Measurements from ENCODE around the gene DLST. TPM values are rescaled to one million over a fixed set of nuclear protein-coding genes. Genes with fewer than 3 reads are reported as not detected.

The DLST gene
- total RNA-seq, 1 donor from 2014 or later: 52.2 TPM

DNA sequence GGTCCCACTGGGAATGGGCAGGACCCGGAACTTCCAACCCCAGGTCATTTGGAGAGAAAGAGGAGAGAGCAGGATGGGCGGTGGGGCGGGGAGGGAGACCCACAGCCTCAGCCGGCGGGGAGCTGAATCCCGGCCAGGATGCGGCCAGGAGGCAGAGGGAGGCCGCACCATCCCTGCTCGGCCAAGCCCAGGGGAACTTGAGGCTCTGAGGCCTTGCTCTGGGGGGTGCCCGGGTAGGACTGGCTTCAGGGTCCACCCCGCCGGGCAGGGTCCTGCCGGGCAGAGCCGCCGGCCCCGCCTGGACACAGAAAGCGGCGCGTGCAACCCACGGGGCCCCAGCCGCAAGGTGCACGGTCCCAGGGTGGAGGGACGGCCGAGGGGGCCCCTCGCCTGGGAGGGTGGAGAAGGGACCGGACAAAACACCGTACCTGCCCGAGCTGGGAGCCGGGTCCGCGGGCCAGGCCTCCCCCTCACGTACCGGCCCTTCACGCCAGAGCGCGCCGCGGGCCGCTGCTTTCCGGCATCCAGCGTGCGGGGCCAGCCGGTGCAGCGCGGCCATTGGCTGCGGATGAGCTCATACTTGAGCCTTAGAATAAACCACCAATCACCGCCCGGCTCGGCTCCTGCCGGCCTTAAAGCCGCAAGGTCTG lies 41.2 kb downstream of the DLST start, which contains the start of gene RPS6KL1:
Gene RPS6KL1, minus strand, starts transcription at position 509 of the 650 bp plus-strand sequence. CDS start 1,719 bp downstream, outside the sequence.
- Histone ChIP-seq H3K4me1 (no peaks in the 10 kb centered on the region), H2AFZ (replicated peaks) (peak within 1 kb of the TSS; percentile 99), H3K9ac (peak within 1 kb of the TSS; percentile 76), H3K27ac (no peak within 1 kb of the TSS), H3K36me3 (no peaks in the 10 kb centered on the region), H4K20me1 (ENCODE audit: low read depth) (no peaks in the 10 kb centered on the region), H3K4me3 (peak within 1 kb of the TSS; percentile 71), H3K9me3 (ENCODE audit: low read depth) (no peaks in the 10 kb centered on the region), H3K79me2 (ENCODE audit: low read depth) (no peaks in the 10 kb centered on the region), H3K27me3 (peaks cover 26% of the 10 kb centered on the region), H3K4me2 (peak within 1 kb of the TSS; percentile 76), H3F3A (ENCODE audit: low read depth) (no peaks in the 10 kb centered on the region)
- peaks cover 13% of the 10 kb centered on the region for H3K27me3 Mint-ChIP-seq (ENCODE audit: insufficient read depth, low read depth)
- no peaks in the 10 kb centered on the region for H3K36me3 Mint-ChIP-seq
- peak; percentile 97 for DNase-seq (ENCODE audit: low spot score)
- TF ChIP-seq EZH2phosphoT487 (IDR thresholded peaks at IDR 0.05) (no peak), EZH2 (IDR thresholded peaks at IDR 0.05) (no peak), CTCF (IDR thresholded peaks at IDR 0.05) (no peak)
- no peak within 1 kb of the TSS for H3K27ac Mint-ChIP-seq
- H3K4me1 Mint-ChIP-seq: peaks cover 6% of the 10 kb centered on the region
- no peaks in the 10 kb centered on the region for H3K9me3 Mint-ChIP-seq
- H3K4me3 Mint-ChIP-seq: peak within 1 kb of the TSS; percentile 86

- H3K4me3 Mint-ChIP-seq: peak overlapping the region; percentile 49
These were observed 42.3 kb downstream of the DLST start for GRCh38 chr14:74924061-74924460.

DNA sequence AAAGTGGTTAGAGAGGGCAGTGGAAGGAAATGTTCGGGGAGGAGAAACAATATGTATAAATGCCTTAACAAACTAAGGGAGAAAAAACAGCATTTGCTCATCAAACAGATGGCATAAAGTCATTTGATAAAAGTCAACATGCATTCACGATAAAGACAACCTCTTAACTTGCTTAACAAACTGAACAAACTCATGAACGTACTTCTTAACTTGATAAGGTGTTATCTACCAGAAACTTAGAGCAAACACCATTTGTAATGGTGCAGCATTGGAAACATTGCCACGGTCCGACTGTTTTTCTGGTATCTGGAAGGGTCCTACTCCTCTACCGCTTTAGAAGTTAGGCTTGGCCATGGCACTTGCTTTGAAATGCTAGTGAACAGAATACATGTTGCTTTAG lies 45.5 kb downstream of the DLST start:
- H3K27me3 ChIP-seq: peaks cover 22% of the 10 kb centered on the region
- H3K4me1 ChIP-seq: no peaks in the 10 kb centered on the region
- H3K36me3 Mint-ChIP-seq: no peaks in the 10 kb centered on the region
- H3K27ac ChIP-seq: no peak overlapping the region
- H3F3A ChIP-seq (ENCODE audit: low read depth): no peaks in the 10 kb centered on the region
- no peak for DNase-seq (ENCODE audit: low spot score)
- no peaks in the 10 kb centered on the region for H4K20me1 ChIP-seq (ENCODE audit: low read depth)
- H3K79me2 ChIP-seq (ENCODE audit: low read depth): no peaks in the 10 kb centered on the region
- H3K36me3 ChIP-seq: no peaks in the 10 kb centered on the region
- TF ChIP-seq CTCF (IDR thresholded peaks at IDR 0.05) (no peak), EZH2 (IDR thresholded peaks at IDR 0.05) (no peak), EZH2phosphoT487 (IDR thresholded peaks at IDR 0.05) (no peak)
- H3K4me1 Mint-ChIP-seq: peaks cover 4% of the 10 kb centered on the region
- no peak overlapping the region for H3K4me3 Mint-ChIP-seq
- peaks cover 10% of the 10 kb centered on the region for H3K27me3 Mint-ChIP-seq (ENCODE audit: insufficient read depth, low read depth)
- no peak overlapping the region for H3K4me2 ChIP-seq
- H3K9me3 Mint-ChIP-seq: no peaks in the 10 kb centered on the region
- no peak overlapping the region for H3K27ac Mint-ChIP-seq
- H2AFZ ChIP-seq (replicated peaks): no peak overlapping the region
- no peaks in the 10 kb centered on the region for H3K9me3 ChIP-seq (ENCODE audit: low read depth)
- no peak overlapping the region for H3K4me3 ChIP-seq
- H3K9ac ChIP-seq: no peak overlapping the region

More at GRCh38 chr14:74924061-74924460, 42.3 kb downstream of the DLST start:
- no peaks in the 10 kb centered on the region for H3K36me3 Mint-ChIP-seq
- Histone ChIP-seq H3F3A (ENCODE audit: low read depth) (no peaks in the 10 kb centered on the region), H4K20me1 (ENCODE audit: low read depth) (no peaks in the 10 kb centered on the region), H3K9ac (no peak overlapping the region), H2AFZ (replicated peaks) (no peak overlapping the region), H3K4me3 (no peak overlapping the region), H3K4me1 (no peaks in the 10 kb centered on the region), H3K27ac (no peak overlapping the region), H3K9me3 (ENCODE audit: low read depth) (no peaks in the 10 kb centered on the region), H3K79me2 (ENCODE audit: low read depth) (no peaks in the 10 kb centered on the region), H3K36me3 (no peaks in the 10 kb centered on the region), H3K4me2 (no peak overlapping the region), H3K27me3 (peaks cover 26% of the 10 kb centered on the region)
- no peaks in the 10 kb centered on the region for H3K9me3 Mint-ChIP-seq
- H3K27me3 Mint-ChIP-seq (ENCODE audit: insufficient read depth, low read depth): peaks cover 13% of the 10 kb centered on the region
- H3K4me1 Mint-ChIP-seq: peaks cover 6% of the 10 kb centered on the region
- TF ChIP-seq CTCF (IDR thresholded peaks at IDR 0.05) (no peak), EZH2 (IDR thresholded peaks at IDR 0.05) (no peak), EZH2phosphoT487 (IDR thresholded peaks at IDR 0.05) (no peak)
- DNase-seq (ENCODE audit: low spot score): no peak
- H3K27ac Mint-ChIP-seq: no peak overlapping the region
